ENCODE measurements around the gene NBPF3.

The NBPF3 gene

DNA sequence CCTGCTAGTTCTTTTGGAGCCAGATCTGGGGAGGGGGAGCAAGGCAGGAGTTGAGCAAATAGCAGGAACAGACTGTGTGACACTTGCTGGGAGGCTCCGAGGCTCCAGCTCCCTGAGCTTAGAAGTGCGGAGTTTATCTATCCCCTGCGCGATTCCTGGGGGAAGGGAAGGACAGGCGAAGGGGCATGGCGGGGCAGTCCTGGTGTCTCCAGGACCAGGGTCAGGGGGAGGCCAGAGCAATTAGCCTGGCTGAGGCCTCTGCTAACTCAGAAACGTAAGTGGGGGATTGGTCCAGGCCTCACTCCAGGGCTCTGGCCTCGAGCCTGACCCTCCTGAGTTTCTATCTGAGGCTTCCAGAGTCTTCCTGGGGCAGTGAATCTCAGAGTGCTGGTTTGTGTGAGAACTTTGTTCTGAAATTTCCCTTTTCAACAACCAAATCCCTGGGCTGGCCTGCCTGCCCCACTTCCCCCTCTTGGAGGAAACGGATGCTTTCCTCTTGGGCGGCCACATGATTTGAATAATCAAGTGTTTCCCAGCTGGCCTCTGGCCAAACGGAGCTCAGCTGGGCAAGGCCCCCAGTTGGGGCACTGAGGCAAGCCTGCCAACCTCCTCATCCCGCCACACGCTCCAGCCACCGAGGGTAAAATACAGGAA, 84.9 kb downstream of the NBPF3 start:
- Histone ChIP-seq H3K4me3 (ENCODE audit: insufficient read length, low read depth) (no peak overlapping the region), H3K4me1 (ENCODE audit: insufficient read depth, insufficient read length) (peaks cover 6% of the 10 kb centered on the region), H3K9ac (ENCODE audit: insufficient read length, low read depth) (no peak overlapping the region), H3K27me3 (ENCODE audit: insufficient read depth, insufficient read length) (no peaks in the 10 kb centered on the region), H3K9me3 (ENCODE audit: insufficient read depth, low read length) (no peaks in the 10 kb centered on the region), H3K36me3 (ENCODE audit: insufficient read depth, insufficient read length, low read length) (no peaks in the 10 kb centered on the region)
- TF ChIP-seq SUZ12 (IDR thresholded peaks at IDR 0.05; ENCODE audit: extremely low read depth, insufficient read depth, insufficient read length), result no peak
- TF ChIP-seq ZNF274 (IDR thresholded peaks at IDR 0.05; ENCODE audit: low read depth, low read length), result no peak
- TF ChIP-seq YY1 (IDR thresholded peaks at IDR 0.05; ENCODE audit: insufficient read depth, insufficient read length), result no peak
- no peak for DNase-seq (ENCODE audit: low read depth, low spot score)

DNA sequence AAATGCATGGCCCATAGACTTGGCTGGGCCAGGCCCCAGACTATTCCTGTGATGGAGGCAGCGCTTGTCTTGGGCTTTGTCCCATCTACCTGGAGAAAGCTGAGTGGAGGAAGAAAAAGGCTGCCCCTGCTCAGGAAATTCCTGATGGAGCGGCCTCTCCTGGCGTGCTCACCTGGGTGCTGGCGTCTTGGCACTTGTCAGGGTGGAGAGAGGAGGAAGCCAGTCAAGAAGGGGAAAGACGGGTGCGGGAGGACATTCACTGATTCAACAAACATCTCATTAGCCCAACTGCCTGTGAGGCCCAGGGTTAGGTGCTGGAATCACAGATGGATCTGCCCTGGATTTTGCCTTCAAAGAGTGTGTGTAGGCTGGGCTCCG, 85.4 kb downstream of the NBPF3 start:
- no peaks in the 10 kb centered on the region for H3K36me3 ChIP-seq (ENCODE audit: insufficient read depth, insufficient read length, low read length)
- H3K9me3 ChIP-seq (ENCODE audit: insufficient read depth, low read length), result no peaks in the 10 kb centered on the region
- no peak overlapping the region for H3K4me3 ChIP-seq (ENCODE audit: insufficient read length, low read depth)
- TF ChIP-seq YY1 (IDR thresholded peaks at IDR 0.05; ENCODE audit: insufficient read depth, insufficient read length) (no peak), SUZ12 (IDR thresholded peaks at IDR 0.05; ENCODE audit: extremely low read depth, insufficient read depth, insufficient read length) (no peak), ZNF274 (IDR thresholded peaks at IDR 0.05; ENCODE audit: low read depth, low read length) (no peak)
- no peak for DNase-seq (ENCODE audit: low read depth, low spot score)
- no peaks in the 10 kb centered on the region for H3K27me3 ChIP-seq (ENCODE audit: insufficient read depth, insufficient read length)
- H3K9ac ChIP-seq (ENCODE audit: insufficient read length, low read depth), result no peak overlapping the region
- peaks cover 6% of the 10 kb centered on the region for H3K4me1 ChIP-seq (ENCODE audit: insufficient read depth, insufficient read length)

DNA sequence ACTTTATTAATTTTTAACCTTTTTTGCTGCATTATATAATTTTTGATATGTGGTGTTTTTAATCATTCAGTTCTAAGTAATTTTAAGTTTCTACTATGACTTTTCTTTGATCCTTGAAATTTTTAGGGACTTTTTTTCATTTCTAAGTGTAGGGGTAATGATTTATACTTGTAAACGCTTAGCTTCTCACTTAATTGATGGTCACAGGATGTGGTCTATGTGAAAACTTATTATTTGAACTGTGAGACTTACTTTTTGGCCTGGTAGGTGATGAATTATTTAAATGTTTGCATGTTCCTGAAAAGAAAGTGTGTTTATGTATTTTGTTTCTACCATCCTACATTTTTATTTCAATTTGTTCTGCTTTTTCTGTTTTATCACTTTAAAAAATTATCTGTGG, 86.5 kb downstream of the NBPF3 start:
- Histone ChIP-seq H3K9ac (ENCODE audit: insufficient read length, low read depth) (no peak overlapping the region), H3K36me3 (ENCODE audit: insufficient read depth, insufficient read length, low read length) (no peaks in the 10 kb centered on the region)
- no peak for TF ChIP-seq YY1 (IDR thresholded peaks at IDR 0.05; ENCODE audit: insufficient read depth, insufficient read length)
- TF ChIP-seq ZNF274 (IDR thresholded peaks at IDR 0.05; ENCODE audit: low read depth, low read length), result no peak
- TF ChIP-seq SUZ12 (IDR thresholded peaks at IDR 0.05; ENCODE audit: extremely low read depth, insufficient read depth, insufficient read length), result no peak

DNA sequence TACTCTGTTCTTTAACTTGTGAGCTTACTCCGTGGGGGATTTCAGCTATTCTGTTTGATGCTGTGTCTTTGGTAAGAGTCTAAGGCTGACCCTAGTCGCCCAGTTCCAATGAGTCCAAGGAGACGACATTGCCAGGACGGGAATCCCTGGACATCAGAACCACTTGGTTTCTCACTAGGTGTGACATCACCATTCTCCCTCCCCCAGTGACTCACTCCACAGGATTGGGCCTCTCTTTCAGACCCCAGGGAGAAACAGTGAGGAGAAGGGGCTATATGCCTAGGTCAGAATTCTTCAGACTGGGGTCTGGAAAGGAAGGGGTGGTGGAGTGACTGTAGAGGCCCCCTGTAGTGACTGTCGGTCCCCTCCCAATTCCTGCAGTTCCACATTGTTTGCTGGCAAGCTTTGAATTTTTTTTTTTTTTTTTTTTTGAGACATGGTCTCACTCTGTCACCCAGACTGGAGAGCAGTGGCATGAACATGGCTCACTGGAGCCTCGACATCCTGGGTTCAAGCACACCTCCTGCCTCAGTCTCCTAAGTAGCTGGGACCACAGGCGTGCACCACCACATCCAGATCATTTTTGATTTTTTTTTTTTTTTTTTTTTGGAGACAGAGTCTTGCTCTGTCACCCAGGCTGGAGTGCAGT, 90.6 kb downstream of the NBPF3 start:
- H3K4me1 ChIP-seq (ENCODE audit: insufficient read depth, insufficient read length), result peaks cover 6% of the 10 kb centered on the region
- H3K27me3 ChIP-seq (ENCODE audit: insufficient read depth, insufficient read length), result no peaks in the 10 kb centered on the region
- no peak overlapping the region for H3K4me3 ChIP-seq (ENCODE audit: insufficient read length, low read depth)
- TF ChIP-seq ZNF274 (IDR thresholded peaks at IDR 0.05; ENCODE audit: low read depth, low read length) (no peak), YY1 (IDR thresholded peaks at IDR 0.05; ENCODE audit: insufficient read depth, insufficient read length) (no peak), SUZ12 (IDR thresholded peaks at IDR 0.05; ENCODE audit: extremely low read depth, insufficient read depth, insufficient read length) (no peak)
- peaks cover 6% of the 10 kb centered on the region for H3K36me3 ChIP-seq (ENCODE audit: insufficient read depth, insufficient read length, low read length)
- no peaks in the 10 kb centered on the region for H3K9me3 ChIP-seq (ENCODE audit: insufficient read depth, low read length)
- no peak for DNase-seq (ENCODE audit: low read depth, low spot score)
- no peak overlapping the region for H3K9ac ChIP-seq (ENCODE audit: insufficient read length, low read depth)

More for the DNA sequence above, 86.5 kb downstream of the NBPF3 start:
- no peak overlapping the region for H3K4me3 ChIP-seq (ENCODE audit: insufficient read length, low read depth)
- H3K9me3 ChIP-seq (ENCODE audit: insufficient read depth, low read length), result no peaks in the 10 kb centered on the region
- no peaks in the 10 kb centered on the region for H3K27me3 ChIP-seq (ENCODE audit: insufficient read depth, insufficient read length)
- peaks cover 6% of the 10 kb centered on the region for H3K4me1 ChIP-seq (ENCODE audit: insufficient read depth, insufficient read length)
- no peak for DNase-seq (ENCODE audit: low read depth, low spot score)

DNA sequence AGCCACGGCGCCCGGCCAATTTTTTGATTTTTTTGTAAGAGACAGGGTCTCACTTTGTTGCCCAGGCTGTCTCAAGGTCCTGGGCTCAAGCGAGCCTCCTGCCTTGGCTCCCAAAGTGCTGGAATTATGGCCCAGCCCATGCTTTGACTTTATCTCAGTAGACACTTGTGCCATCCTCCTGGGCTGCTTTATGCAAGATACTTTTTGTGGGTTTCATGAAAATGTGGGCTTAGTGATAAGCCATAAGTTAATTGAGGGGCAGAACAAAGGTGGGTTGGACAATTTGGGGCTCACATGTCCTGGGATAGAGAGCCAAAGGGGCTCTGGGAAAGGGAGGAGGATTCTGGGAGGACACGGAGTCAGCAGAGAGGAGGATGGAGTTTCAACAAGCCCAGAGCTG, 91.3 kb downstream of the NBPF3 start:
- Histone ChIP-seq H3K27me3 (ENCODE audit: insufficient read depth, insufficient read length) (no peaks in the 10 kb centered on the region), H3K9ac (ENCODE audit: insufficient read length, low read depth) (no peak overlapping the region), H3K36me3 (ENCODE audit: insufficient read depth, insufficient read length, low read length) (peaks cover 6% of the 10 kb centered on the region), H3K9me3 (ENCODE audit: insufficient read depth, low read length) (no peaks in the 10 kb centered on the region), H3K4me3 (ENCODE audit: insufficient read length, low read depth) (no peak overlapping the region), H3K4me1 (ENCODE audit: insufficient read depth, insufficient read length) (peaks cover 6% of the 10 kb centered on the region)
- DNase-seq (ENCODE audit: low read depth, low spot score), result no peak
- TF ChIP-seq ZNF274 (IDR thresholded peaks at IDR 0.05; ENCODE audit: low read depth, low read length), result no peak
- TF ChIP-seq YY1 (IDR thresholded peaks at IDR 0.05; ENCODE audit: insufficient read depth, insufficient read length), result no peak
- TF ChIP-seq SUZ12 (IDR thresholded peaks at IDR 0.05; ENCODE audit: extremely low read depth, insufficient read depth, insufficient read length), result no peak

DNA sequence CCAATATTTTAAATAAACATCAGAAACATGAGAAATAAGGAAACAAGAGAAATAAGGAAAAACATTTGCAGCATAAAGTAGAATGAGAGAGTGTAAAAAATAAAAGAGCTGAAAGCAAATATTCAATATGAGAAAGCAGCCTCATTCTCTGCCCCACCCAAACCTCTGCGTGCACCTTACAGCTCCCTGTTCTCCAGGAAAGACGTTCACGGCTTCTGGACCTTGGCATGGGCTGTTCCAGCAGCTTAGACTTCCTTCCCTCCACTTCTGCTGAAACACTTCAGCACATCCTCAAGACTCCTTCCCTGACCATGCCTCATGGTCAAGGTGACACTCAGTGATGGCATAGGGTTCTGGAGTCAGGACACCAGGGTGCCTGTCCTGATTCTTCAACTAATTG, 92.6 kb downstream of the NBPF3 start:
- Histone ChIP-seq H3K27me3 (ENCODE audit: insufficient read depth, insufficient read length) (no peaks in the 10 kb centered on the region), H3K9me3 (ENCODE audit: insufficient read depth, low read length) (no peaks in the 10 kb centered on the region), H3K4me3 (ENCODE audit: insufficient read length, low read depth) (no peak overlapping the region), H3K4me1 (ENCODE audit: insufficient read depth, insufficient read length) (peaks cover 9% of the 10 kb centered on the region), H3K9ac (ENCODE audit: insufficient read length, low read depth) (no peak overlapping the region), H3K36me3 (ENCODE audit: insufficient read depth, insufficient read length, low read length) (peaks cover 6% of the 10 kb centered on the region)
- no peak for TF ChIP-seq ZNF274 (IDR thresholded peaks at IDR 0.05; ENCODE audit: low read depth, low read length)
- no peak for TF ChIP-seq YY1 (IDR thresholded peaks at IDR 0.05; ENCODE audit: insufficient read depth, insufficient read length)
- TF ChIP-seq SUZ12 (IDR thresholded peaks at IDR 0.05; ENCODE audit: extremely low read depth, insufficient read depth, insufficient read length), result no peak
- DNase-seq (ENCODE audit: low read depth, low spot score), result no peak

DNA sequence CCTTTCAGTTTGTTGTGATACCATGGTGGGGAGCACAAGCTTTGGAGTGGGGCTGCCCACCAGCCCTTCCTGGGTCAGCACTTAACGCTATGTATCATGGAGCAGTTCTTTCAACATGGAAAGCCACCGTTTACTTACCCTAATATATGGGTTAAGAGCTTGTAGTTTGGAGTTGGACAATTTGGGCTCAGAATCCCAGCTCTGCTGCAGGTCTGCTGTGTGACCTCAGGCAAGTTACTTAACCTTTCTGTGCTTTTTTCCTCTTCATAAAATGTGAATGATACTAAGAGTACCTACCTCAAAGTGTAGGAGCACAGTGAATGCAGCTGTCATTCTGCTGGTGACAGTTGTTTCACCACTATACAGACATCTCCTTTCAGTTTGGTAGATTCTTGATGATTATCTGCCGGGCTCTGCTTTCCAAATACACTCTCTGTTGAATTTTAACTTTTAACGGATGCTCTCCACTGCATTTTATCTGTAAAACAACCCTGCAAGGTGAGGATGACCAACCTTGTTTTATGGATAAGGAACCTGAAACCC, 93.1 kb downstream of the NBPF3 start:
- Histone ChIP-seq H3K27me3 (ENCODE audit: insufficient read depth, insufficient read length) (no peaks in the 10 kb centered on the region), H3K9ac (ENCODE audit: insufficient read length, low read depth) (no peak overlapping the region), H3K36me3 (ENCODE audit: insufficient read depth, insufficient read length, low read length) (peaks cover 6% of the 10 kb centered on the region), H3K4me3 (ENCODE audit: insufficient read length, low read depth) (no peak overlapping the region), H3K9me3 (ENCODE audit: insufficient read depth, low read length) (no peaks in the 10 kb centered on the region), H3K4me1 (ENCODE audit: insufficient read depth, insufficient read length) (peaks cover 14% of the 10 kb centered on the region)
- TF ChIP-seq YY1 (IDR thresholded peaks at IDR 0.05; ENCODE audit: insufficient read depth, insufficient read length) (no peak), ZNF274 (IDR thresholded peaks at IDR 0.05; ENCODE audit: low read depth, low read length) (no peak), SUZ12 (IDR thresholded peaks at IDR 0.05; ENCODE audit: extremely low read depth, insufficient read depth, insufficient read length) (no peak)
- no peak for DNase-seq (ENCODE audit: low read depth, low spot score)
